ENCODE results near the gene SCMH1. TPM values are rescaled to one million over a fixed set of nuclear protein-coding genes. Genes with fewer than 3 reads are reported as not detected.

SCMH1 gene
- total and polyA plus RNA-seq, 2 donors (not counting 3 experiments of a cell fraction or from before 2014, with no cell fraction given) = 39.9 to 40.7 TPM

- ChIA-PET POLR2A (no interaction called here), CTCF (interaction anchor here (1.0 to 2.3 kb wide), 6 partner anchors 8 to 127 kb away, joined by 3 to 13 read pairs (median 4); no protein-coding TSS in a partner anchor)
- no peaks in the 10 kb centered on the region for H3K27me3 ChIP-seq (ENCODE audit: control insufficient read depth in 2 of 2, insufficient read depth in 2 of 2, low read length in 2 of 2)
- H3K27ac ChIP-seq (ENCODE audit: insufficient read depth, low read depth, low read length) = peak overlapping the region; percentile 95
- peak overlapping the region in 1 of 3 experiments; percentile 43 for H3K4me3 ChIP-seq (replicated peaks in 1 of 3; ENCODE audit: insufficient read depth in 1 of 3, low read depth in 1 of 3, low read length in 3 of 3)
- no peaks in the 10 kb centered on the region for H3K36me3 ChIP-seq (ENCODE audit: control insufficient read depth in 2 of 2, extremely low read depth in 1 of 2, insufficient read depth in 2 of 2, low read length in 2 of 2)
- H3K4me1 ChIP-seq (ENCODE audit: control insufficient read depth, extremely low read depth, insufficient read depth, low read length) = peaks cover 27% of the 10 kb centered on the region
- no peak for DNase-seq (ENCODE audit: low read depth, low spot score)
- BruUV-seq (replicated peaks) = no TSS peak
- H2AFZ ChIP-seq (ENCODE audit: low read depth, low read length) = no peak overlapping the region
- no peaks in the 10 kb centered on the region for H3K79me2 ChIP-seq (ENCODE audit: control insufficient read depth, insufficient read depth, low read length)
- dilution Hi-C loops (cut with MboI; ENCODE audit: extremely low pct_ligation_motif_present, low sequenced_read_pairs) = no loop called here
- TF ChIP-seq CTCF (IDR thresholded peaks at IDR 0.05; ENCODE audit: extremely low read depth in 1 of 2, insufficient read depth in 1 of 2, low read depth in 1 of 2, low read length in 2 of 2) (no peak), JUN (IDR thresholded peaks at IDR 0.05; ENCODE audit: borderline replicate concordance, insufficient read depth, insufficient read length, low read depth) (no peak), GATA2 (IDR thresholded peaks at IDR 0.05; ENCODE audit: insufficient read depth, insufficient read length, low read depth, low read length) (no peak), POLR2AphosphoS5 (IDR thresholded peaks at IDR 0.05; ENCODE audit: insufficient read depth, low read depth, low read length) (no peak), MYC (IDR thresholded peaks at IDR 0.05; ENCODE audit: low read depth, low read length) (no peak), FOS (IDR thresholded peaks at IDR 0.05; ENCODE audit: borderline replicate concordance, insufficient read depth, low read length) (no peak), EZH2 (IDR thresholded peaks at IDR 0.05; ENCODE audit: borderline replicate concordance, low read depth, low read length, severe bottlenecking) (no peak), POLR2A (IDR thresholded peaks at IDR 0.05; ENCODE audit: low read depth, low read length) (no peak), MAX (IDR thresholded peaks at IDR 0.05; ENCODE audit: insufficient read depth, insufficient read length) (no peak)
- H3K9me3 ChIP-seq (replicated peaks; ENCODE audit: control insufficient read depth, insufficient read depth, low read length) = no peaks in the 10 kb centered on the region
- no peaks in the 10 kb centered on the region for H4K20me1 ChIP-seq (replicated peaks; ENCODE audit: control insufficient read depth, extremely low read depth, insufficient read depth, low read length)
- peak overlapping the region; percentile 77 for H3K9ac ChIP-seq (replicated peaks; ENCODE audit: extremely low read depth, insufficient read depth, low read length)
- FAIRE-seq = no peak
- H3K9me1 ChIP-seq (replicated peaks; ENCODE audit: control insufficient read depth, extremely low read depth, insufficient read depth, low read length) = no peaks in the 10 kb centered on the region
- peak overlapping the region; percentile 77 for H3K4me2 ChIP-seq (ENCODE audit: insufficient read depth, low read length)
- intact Hi-C loops (cut with micrococcal nuclease) = no loop called here
Measured at GRCh38 chr1:41110286-41110685, 131.8 kb downstream of the SCMH1 start.

Measured in endothelial cell of umbilical vein (primary cell).